PFSK-1 (cell line): ENCODE measurements around the gene RUNX3.

Experiments
- FOXP2 ChIP-seq: optimal IDR thresholded peaks from 2 replicates; pipeline ENCODE3; 2011; ENCODE audit warnings: borderline replicate concordance, control low read depth, inconsistent platforms; ENCODE audit not compliant: insufficient read depth; ENCODE audit errors: extremely low read length, extremely low read depth
- POLR2AphosphoS5 ChIP-seq: IDR thresholded peaks from 2 replicates; pipeline ENCODE4 v1.6.1; 2012; ENCODE audit warnings: low read depth, mild to moderate bottlenecking, control low read depth, low read length, moderate library complexity
- REST ChIP-seq, 2 experiments: IDR thresholded peaks; 2 replicates each; pipeline versions ENCODE4 v1.6.1 to v1.8.0; 2011 to 2012; ENCODE audit warnings: low read depth in 2 of 2, low read length in 2 of 2, control low read depth in 1 of 2, inconsistent platforms in 1 of 2, mild to moderate bottlenecking in 1 of 2, moderate library complexity in 1 of 2; ENCODE audit not compliant: insufficient read depth in 1 of 2
- SIN3A ChIP-seq: IDR thresholded peaks from 2 replicates; pipeline ENCODE4 v1.6.1; 2012; ENCODE audit warnings: mild to moderate bottlenecking, low read length, moderate library complexity, borderline replicate concordance; ENCODE audit not compliant: insufficient read depth
- TAF1 ChIP-seq: IDR thresholded peaks from 2 replicates; pipeline ENCODE4 v1.6.1; 2012; ENCODE audit warnings: low read length, control low read depth, borderline replicate concordance; ENCODE audit not compliant: insufficient read depth

The RUNX3 gene

GRCh38 chr1:24898909-24899439, 31.1 kb downstream of the RUNX3 start:
- no peak for TF ChIP-seq FOXP2
- TF ChIP-seq POLR2AphosphoS5, result no peak
- TF ChIP-seq REST (IDR thresholded peaks at IDR 0.05; ENCODE audit: insufficient read depth in 1 of 2, low read depth in 2 of 2, low read length in 2 of 2), result no peak
- no peak for TF ChIP-seq SIN3A
- TF ChIP-seq TAF1, result no peak

- TF ChIP-seq FOXP2 (peak; percentile 28), TAF1 (no peak)
These were observed 31.7 kb downstream of the RUNX3 start for GRCh38 chr1:24898152-24898908.

GRCh38 chr1:24897263-24898151, 32.6 kb downstream of the RUNX3 start:
- no peak for TF ChIP-seq SIN3A
- no peak for TF ChIP-seq REST (IDR thresholded peaks at IDR 0.05; ENCODE audit: insufficient read depth in 1 of 2, low read depth in 2 of 2, low read length in 2 of 2)
- no peak for TF ChIP-seq TAF1

GRCh38 chr1:24896596-24897262, 33.3 kb downstream of the RUNX3 start:
- TF ChIP-seq SIN3A, result no peak
- TF ChIP-seq POLR2AphosphoS5, result no peak
- TF ChIP-seq REST (IDR thresholded peaks at IDR 0.05; ENCODE audit: insufficient read depth in 1 of 2, low read depth in 2 of 2, low read length in 2 of 2), result no peak
- TF ChIP-seq FOXP2, result no peak
- TF ChIP-seq TAF1, result no peak

- no peak for TF ChIP-seq REST (IDR thresholded peaks at IDR 0.05; ENCODE audit: insufficient read depth in 1 of 2, low read depth in 2 of 2, low read length in 2 of 2)
- no peak for TF ChIP-seq TAF1
These were observed 33.9 kb downstream of the RUNX3 start for GRCh38 chr1:24896176-24896575.
